Measurements from ENCODE around the gene ANO5. TPM values are rescaled to one million over a fixed set of nuclear protein-coding genes. Genes with fewer than 3 reads are reported as not detected.

The ANO5 gene
- total and polyA plus RNA-seq, 5 donors from 2014 or later, result not detected

GRCh38 chr11:22165759-22166513 is 26.9 kb upstream of the ANO5 start:
- Mint-ChIP-seq H3K9me3 (peaks cover 0 to 3% (median 1%) of the 10 kb centered on the region in 7 donors), H3K36me3 (no peaks in the 10 kb centered on the region), H3K27ac (no peak overlapping the region), H3K4me3 (no peak overlapping the region), H3K27me3 (no peaks in the 10 kb centered on the region), H3K4me1 (no peaks in the 10 kb centered on the region)
- H3K4me1 ChIP-seq (ENCODE audit: control insufficient read depth, insufficient read depth, low read length, poor library complexity, severe bottlenecking), result no peaks in the 10 kb centered on the region
- no peaks in the 10 kb centered on the region for H3K36me3 ChIP-seq (ENCODE audit: control insufficient read depth, insufficient read depth, low read length)
- H3K27ac ChIP-seq (ENCODE audit: insufficient read depth, low read length, poor library complexity, severe bottlenecking), result no peak overlapping the region
- DNase-seq (no peak), ATAC-seq (ENCODE audit: low read depth in 2 of 2) (no peak)
- no peak overlapping the region for H3K4me3 ChIP-seq (ENCODE audit: low read depth, low read length)
- H3K9me3 ChIP-seq (ENCODE audit: control insufficient read depth in 2 of 2, low read length in 2 of 2), result no peaks in the 10 kb centered on the region
- no peaks in the 10 kb centered on the region for H3K27me3 ChIP-seq (ENCODE audit: control insufficient read depth, insufficient read depth, low read length)

DNA sequence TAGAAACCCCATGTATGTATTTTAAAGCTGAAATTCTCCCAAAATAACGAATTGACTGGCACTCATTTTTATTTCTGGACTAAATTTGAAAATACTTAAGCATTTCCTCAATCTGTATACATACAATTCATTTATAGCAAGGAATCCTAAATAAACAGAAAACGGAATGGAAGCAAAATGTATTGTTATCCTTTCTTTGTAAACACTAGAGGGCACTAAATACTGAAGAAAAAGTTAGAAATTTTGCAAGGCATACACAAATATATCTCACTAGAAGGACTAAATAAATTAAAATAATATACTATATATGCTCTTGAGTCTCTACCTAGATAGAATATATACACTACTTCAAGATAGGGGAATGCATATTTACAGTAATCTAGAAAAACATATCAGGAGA is 23.1 kb upstream of the ANO5 start:
- H3K36me3 ChIP-seq (ENCODE audit: control insufficient read depth, insufficient read depth, low read length), result no peaks in the 10 kb centered on the region
- ATAC-seq (ENCODE audit: low read depth in 2 of 2), result no peak

DNA sequence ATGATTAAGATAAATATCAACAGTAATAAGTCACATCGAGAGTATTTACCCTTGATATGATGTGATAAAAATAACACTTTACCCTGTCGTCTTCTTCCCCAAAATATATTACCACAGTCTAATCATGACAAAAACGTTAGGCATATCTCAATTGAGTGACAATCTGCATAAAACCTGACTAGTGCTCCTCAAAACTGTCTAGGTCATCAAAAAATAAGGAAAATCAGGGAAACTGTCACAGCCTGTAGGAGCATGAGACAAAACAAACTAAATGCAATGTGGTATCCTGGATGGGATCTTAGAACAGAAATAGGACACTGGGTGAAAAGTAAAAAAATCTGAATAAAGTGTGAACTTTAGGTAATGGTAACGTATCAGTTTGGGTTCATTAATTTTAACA is 19.4 kb upstream of the ANO5 start:
- Mint-ChIP-seq H3K9me3 (peaks cover 0 to 3% (median 0%) of the 10 kb centered on the region in 7 donors), H3K27ac (no peak overlapping the region), H3K4me1 (no peaks in the 10 kb centered on the region), H3K4me3 (no peak overlapping the region), H3K36me3 (no peaks in the 10 kb centered on the region), H3K27me3 (no peaks in the 10 kb centered on the region)
- H3K27me3 ChIP-seq (ENCODE audit: control insufficient read depth, insufficient read depth, low read length), result no peaks in the 10 kb centered on the region
- H3K4me3 ChIP-seq (ENCODE audit: low read depth, low read length), result no peak overlapping the region
- DNase-seq (no peak), ATAC-seq (ENCODE audit: low read depth in 2 of 2) (no peak)
- no peak overlapping the region for H3K27ac ChIP-seq (ENCODE audit: insufficient read depth, low read length, poor library complexity, severe bottlenecking)
- H3K4me1 ChIP-seq (ENCODE audit: control insufficient read depth, insufficient read depth, low read length, poor library complexity, severe bottlenecking), result no peaks in the 10 kb centered on the region
- H3K9me3 ChIP-seq (ENCODE audit: control insufficient read depth in 2 of 2, low read length in 2 of 2), result no peaks in the 10 kb centered on the region
- H3K36me3 ChIP-seq (ENCODE audit: control insufficient read depth, insufficient read depth, low read length), result no peaks in the 10 kb centered on the region

More for the DNA sequence above, 23.1 kb upstream of the ANO5 start:
- Histone ChIP-seq H3K4me3 (ENCODE audit: low read depth, low read length) (no peak overlapping the region), H3K4me1 (ENCODE audit: control insufficient read depth, insufficient read depth, low read length, poor library complexity, severe bottlenecking) (no peaks in the 10 kb centered on the region), H3K9me3 (ENCODE audit: control insufficient read depth in 2 of 2, low read length in 2 of 2) (no peaks in the 10 kb centered on the region), H3K27me3 (ENCODE audit: control insufficient read depth, insufficient read depth, low read length) (no peaks in the 10 kb centered on the region), H3K27ac (ENCODE audit: insufficient read depth, low read length, poor library complexity, severe bottlenecking) (no peak overlapping the region)
- no peak overlapping the region for H3K27ac Mint-ChIP-seq
- no peaks in the 10 kb centered on the region for H3K36me3 Mint-ChIP-seq
- H3K4me3 Mint-ChIP-seq, result no peak overlapping the region
- H3K27me3 Mint-ChIP-seq, result no peaks in the 10 kb centered on the region
- no peaks in the 10 kb centered on the region for H3K4me1 Mint-ChIP-seq
- no peak for DNase-seq
- H3K9me3 Mint-ChIP-seq, result peaks cover 0 to 3% (median 0%) of the 10 kb centered on the region in 7 donors

GRCh38 chr11:22177186-22177585 is 15.7 kb upstream of the ANO5 start:
- peaks cover 0 to 2% (median 0%) of the 10 kb centered on the region in 7 donors for H3K9me3 Mint-ChIP-seq
- no peak overlapping the region for H3K27ac ChIP-seq (ENCODE audit: insufficient read depth, low read length, poor library complexity, severe bottlenecking)
- H3K36me3 ChIP-seq (ENCODE audit: control insufficient read depth, insufficient read depth, low read length), result no peaks in the 10 kb centered on the region
- no peak overlapping the region for H3K4me3 Mint-ChIP-seq
- H3K27me3 Mint-ChIP-seq, result no peaks in the 10 kb centered on the region
- no peaks in the 10 kb centered on the region for H3K27me3 ChIP-seq (ENCODE audit: control insufficient read depth, insufficient read depth, low read length)
- H3K27ac Mint-ChIP-seq, result no peak overlapping the region
- no peak overlapping the region for H3K4me3 ChIP-seq (ENCODE audit: low read depth, low read length)
- no peaks in the 10 kb centered on the region for H3K4me1 Mint-ChIP-seq
- no peaks in the 10 kb centered on the region for H3K9me3 ChIP-seq (ENCODE audit: control insufficient read depth in 2 of 2, low read length in 2 of 2)
- H3K36me3 Mint-ChIP-seq, result no peaks in the 10 kb centered on the region
- ATAC-seq (ENCODE audit: low read depth in 2 of 2), result no peak
- no peak for DNase-seq
- no peaks in the 10 kb centered on the region for H3K4me1 ChIP-seq (ENCODE audit: control insufficient read depth, insufficient read depth, low read length, poor library complexity, severe bottlenecking)

DNA sequence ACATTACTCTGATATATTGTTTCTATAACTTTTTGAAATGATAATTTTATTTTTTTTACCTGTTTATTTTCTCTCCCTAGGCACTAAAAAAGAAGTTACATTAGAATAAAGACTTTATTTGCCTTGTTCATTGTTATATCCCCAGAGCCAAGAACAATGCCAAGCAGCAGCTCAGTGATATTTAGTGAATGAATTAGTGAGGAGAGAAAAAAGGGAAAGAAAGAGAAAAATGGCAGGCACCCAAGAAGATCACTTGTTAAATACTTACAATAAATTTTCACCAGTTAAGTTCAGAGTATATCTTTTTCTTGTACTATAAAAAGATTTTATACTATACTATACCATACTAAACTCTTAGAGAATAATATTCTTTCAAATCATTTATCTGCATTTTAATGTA is 13.3 kb upstream of the ANO5 start:
- Mint-ChIP-seq H3K27me3 (no peaks in the 10 kb centered on the region), H3K27ac (no peak overlapping the region), H3K4me3 (no peak overlapping the region), H3K4me1 (no peaks in the 10 kb centered on the region), H3K36me3 (no peaks in the 10 kb centered on the region), H3K9me3 (peaks cover 0 to 1% (median 0%) of the 10 kb centered on the region in 7 donors)
- Histone ChIP-seq H3K9me3 (ENCODE audit: control insufficient read depth in 2 of 2, low read length in 2 of 2) (no peaks in the 10 kb centered on the region), H3K4me1 (ENCODE audit: control insufficient read depth, insufficient read depth, low read length, poor library complexity, severe bottlenecking) (no peaks in the 10 kb centered on the region), H3K27ac (ENCODE audit: insufficient read depth, low read length, poor library complexity, severe bottlenecking) (no peak overlapping the region), H3K4me3 (ENCODE audit: low read depth, low read length) (no peak overlapping the region), H3K27me3 (ENCODE audit: control insufficient read depth, insufficient read depth, low read length) (no peaks in the 10 kb centered on the region), H3K36me3 (ENCODE audit: control insufficient read depth, insufficient read depth, low read length) (no peaks in the 10 kb centered on the region)
- ATAC-seq (ENCODE audit: low read depth in 2 of 2) (no peak), DNase-seq (no peak)

DNA sequence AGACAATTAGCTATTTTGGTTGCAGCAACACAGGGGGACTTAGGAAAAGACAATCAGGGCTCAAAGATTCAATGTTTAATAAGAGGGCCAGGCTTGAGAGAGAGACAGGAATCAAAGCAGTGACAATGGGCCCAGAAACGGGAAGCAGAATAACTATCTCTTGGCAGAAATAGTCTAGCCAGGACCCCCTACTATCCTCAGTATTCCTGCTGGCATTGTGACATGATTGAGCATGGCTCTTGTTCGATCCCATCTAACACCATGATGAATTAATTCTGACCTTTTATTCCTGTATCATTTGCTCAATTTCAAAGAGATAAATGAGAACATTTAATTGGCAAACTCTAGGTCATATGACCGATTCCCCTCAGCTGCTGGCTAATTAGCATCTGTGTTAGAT is 12.8 kb upstream of the ANO5 start:
- no peaks in the 10 kb centered on the region for H3K27me3 ChIP-seq (ENCODE audit: control insufficient read depth, insufficient read depth, low read length)
- H3K9me3 ChIP-seq (ENCODE audit: control insufficient read depth in 2 of 2, low read length in 2 of 2), result no peaks in the 10 kb centered on the region
- Mint-ChIP-seq H3K4me3 (no peak overlapping the region), H3K9me3 (peaks cover 0 to 1% (median 0%) of the 10 kb centered on the region in 7 donors), H3K27me3 (no peaks in the 10 kb centered on the region), H3K27ac (no peak overlapping the region), H3K36me3 (no peaks in the 10 kb centered on the region), H3K4me1 (no peaks in the 10 kb centered on the region)
- ATAC-seq (ENCODE audit: low read depth in 2 of 2), result no peak
- H3K36me3 ChIP-seq (ENCODE audit: control insufficient read depth, insufficient read depth, low read length), result no peaks in the 10 kb centered on the region
- H3K27ac ChIP-seq (ENCODE audit: insufficient read depth, low read length, poor library complexity, severe bottlenecking), result no peak overlapping the region
- no peak overlapping the region for H3K4me3 ChIP-seq (ENCODE audit: low read depth, low read length)
- no peaks in the 10 kb centered on the region for H3K4me1 ChIP-seq (ENCODE audit: control insufficient read depth, insufficient read depth, low read length, poor library complexity, severe bottlenecking)
- no peak for DNase-seq

DNA sequence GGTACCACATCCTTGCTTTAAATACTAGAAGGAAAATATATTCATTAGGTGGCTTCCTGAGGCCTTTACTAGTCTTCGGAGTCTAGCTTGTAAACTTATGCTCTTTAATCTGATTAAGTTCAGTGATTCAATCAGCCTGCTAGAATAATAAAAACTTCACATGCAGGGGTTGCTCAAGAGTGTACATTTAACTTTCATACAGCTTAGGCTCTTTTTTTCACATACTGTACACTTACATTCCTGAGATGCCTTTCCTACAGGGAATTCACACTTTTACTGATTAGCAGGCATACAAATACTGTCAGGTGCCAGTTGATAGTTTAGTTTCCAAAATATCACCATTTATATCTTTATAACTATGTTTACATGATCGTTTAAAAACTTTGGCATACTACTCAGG is 3.2 kb upstream of the ANO5 start:
- H3K27me3 ChIP-seq (ENCODE audit: control insufficient read depth, insufficient read depth, low read length), result no peaks in the 10 kb centered on the region
- no peaks in the 10 kb centered on the region for H3K36me3 ChIP-seq (ENCODE audit: control insufficient read depth, insufficient read depth, low read length)
- H3K4me1 Mint-ChIP-seq, result peaks cover 0 to 3% (median 1%) of the 10 kb centered on the region in 4 donors
- ATAC-seq (ENCODE audit: low read depth in 2 of 2) (no peak), DNase-seq (no peak)
- no peaks in the 10 kb centered on the region for H3K4me1 ChIP-seq (ENCODE audit: control insufficient read depth, insufficient read depth, low read length, poor library complexity, severe bottlenecking)
- peaks cover 0 to 8% (median 0%) of the 10 kb centered on the region in 7 donors for H3K9me3 Mint-ChIP-seq
- no peak overlapping the region for H3K4me3 ChIP-seq (ENCODE audit: low read depth, low read length)
- peaks cover 7% of the 10 kb centered on the region for H3K27me3 Mint-ChIP-seq
- H3K4me3 Mint-ChIP-seq, result no peak overlapping the region
- H3K36me3 Mint-ChIP-seq, result no peaks in the 10 kb centered on the region
- no peak overlapping the region for H3K27ac ChIP-seq (ENCODE audit: insufficient read depth, low read length, poor library complexity, severe bottlenecking)
- no peaks in the 10 kb centered on the region for H3K9me3 ChIP-seq (ENCODE audit: control insufficient read depth in 2 of 2, low read length in 2 of 2)
- no peak overlapping the region for H3K27ac Mint-ChIP-seq

- Histone ChIP-seq H3K27ac (ENCODE audit: insufficient read depth, low read length, poor library complexity, severe bottlenecking) (no peak overlapping the region), H3K36me3 (ENCODE audit: control insufficient read depth, insufficient read depth, low read length) (no peaks in the 10 kb centered on the region), H3K9me3 (ENCODE audit: control insufficient read depth in 2 of 2, low read length in 2 of 2) (no peaks in the 10 kb centered on the region), H3K27me3 (ENCODE audit: control insufficient read depth, insufficient read depth, low read length) (no peaks in the 10 kb centered on the region), H3K4me1 (ENCODE audit: control insufficient read depth, insufficient read depth, low read length, poor library complexity, severe bottlenecking) (no peaks in the 10 kb centered on the region), H3K4me3 (ENCODE audit: low read depth, low read length) (no peak overlapping the region)
- Mint-ChIP-seq H3K36me3 (no peaks in the 10 kb centered on the region), H3K9me3 (peaks cover 0 to 8% (median 0%) of the 10 kb centered on the region in 7 donors), H3K27me3 (peaks cover 7% of the 10 kb centered on the region), H3K4me3 (no peak overlapping the region), H3K4me1 (peaks cover 0 to 4% (median 1%) of the 10 kb centered on the region in 4 donors), H3K27ac (no peak overlapping the region)
- ATAC-seq (ENCODE audit: low read depth in 2 of 2) (no peak), DNase-seq (no peak)
Measured at GRCh38 chr11:22190827-22191463, 1.9 kb upstream of the ANO5 start.

Measured in CD4-positive, CD25-positive, alpha-beta regulatory T cell (primary cell).